GM19463 (cell line): ENCODE data around the gene MAD2L1.

Source experiments
- ATAC-seq: cut with Tn5 transposase; IDR thresholded peaks from one replicate; pipeline ENCODE4 v1.9.1; 2021; ENCODE audit warnings: mild to moderate bottlenecking, moderate library complexity; ENCODE audit not compliant: unreplicated experiment

MAD2L1 gene

DNA sequence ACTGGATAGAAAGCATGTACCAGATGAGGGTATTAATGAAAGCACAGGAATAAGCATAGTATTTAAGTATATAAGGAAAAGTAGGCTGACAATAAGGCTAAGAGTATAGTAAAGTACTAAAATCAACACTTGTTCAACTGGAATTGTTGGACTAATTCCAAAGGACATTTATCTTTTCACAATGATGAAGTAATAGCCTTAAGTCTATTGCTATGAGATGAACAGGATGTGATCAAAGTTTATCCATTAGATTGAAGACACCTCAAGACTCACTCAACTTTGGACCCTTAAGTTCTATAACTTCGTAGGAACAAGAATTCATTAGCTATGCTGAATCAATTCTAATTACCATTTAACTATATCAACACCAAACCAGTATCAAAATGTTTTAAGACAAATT lies 7.6 kb downstream of the MAD2L1 start:
- ATAC-seq = no peak

DNA sequence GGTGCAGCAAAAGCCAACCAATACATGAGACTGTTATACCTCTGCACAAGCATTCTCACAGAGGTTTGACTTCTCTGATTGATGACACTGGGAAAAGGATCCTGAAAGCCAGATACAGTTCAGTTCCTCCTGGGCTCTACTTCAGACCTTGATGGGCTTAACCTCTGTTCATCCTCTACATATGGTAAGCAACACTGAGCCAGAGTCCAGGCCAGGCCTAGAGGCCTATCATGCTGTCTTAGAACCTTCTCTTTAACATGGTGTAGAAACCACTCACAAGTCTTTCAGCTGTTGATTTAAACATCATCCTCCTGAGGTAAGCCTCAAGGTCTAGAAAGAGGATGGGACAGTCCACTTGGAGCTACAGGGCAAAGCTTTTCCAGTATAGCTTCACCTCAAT lies 9.2 kb downstream of the MAD2L1 start:
- ATAC-seq = no peak

DNA sequence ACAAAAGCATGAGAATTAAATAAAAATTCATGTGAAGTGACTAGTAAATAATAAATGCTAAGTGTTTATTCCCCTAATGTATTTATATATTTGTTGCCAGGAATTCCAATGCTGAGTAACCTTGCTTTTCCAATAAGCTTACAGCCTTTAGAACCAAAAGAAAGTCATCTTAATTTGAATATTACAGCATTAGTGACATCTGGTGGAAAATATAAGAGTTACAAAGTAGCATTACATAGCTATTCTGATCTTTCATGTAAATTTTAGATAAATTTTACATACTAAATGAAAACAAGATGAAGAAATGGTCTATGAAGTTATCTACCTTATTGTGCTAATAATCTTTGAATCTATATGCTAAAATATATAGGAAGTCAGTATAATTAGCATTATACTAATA lies 10.4 kb downstream of the MAD2L1 start:
- no peak for ATAC-seq

DNA sequence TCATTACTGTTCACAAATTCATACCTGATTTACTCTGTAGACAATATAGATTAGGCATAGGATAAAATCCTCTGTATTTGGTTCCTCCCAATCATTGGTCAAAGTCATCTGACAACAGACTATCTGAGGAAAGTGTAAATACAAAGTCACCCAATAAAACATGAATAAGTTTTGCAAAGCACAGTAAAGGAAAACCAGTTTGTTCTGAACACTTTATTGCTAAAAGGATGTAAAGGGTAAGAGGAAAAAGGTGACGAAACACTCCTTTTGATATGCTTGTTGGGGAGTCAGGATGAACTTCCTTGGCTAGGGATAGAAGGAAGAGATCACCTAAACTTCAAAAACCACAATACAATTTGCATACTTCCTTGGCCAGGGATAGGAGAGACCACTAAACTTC lies 10.9 kb downstream of the MAD2L1 start:
- ATAC-seq = no peak

GRCh38 chr4:120055162-120055561 lies 11.5 kb downstream of the MAD2L1 start:
- no peak for ATAC-seq

DNA sequence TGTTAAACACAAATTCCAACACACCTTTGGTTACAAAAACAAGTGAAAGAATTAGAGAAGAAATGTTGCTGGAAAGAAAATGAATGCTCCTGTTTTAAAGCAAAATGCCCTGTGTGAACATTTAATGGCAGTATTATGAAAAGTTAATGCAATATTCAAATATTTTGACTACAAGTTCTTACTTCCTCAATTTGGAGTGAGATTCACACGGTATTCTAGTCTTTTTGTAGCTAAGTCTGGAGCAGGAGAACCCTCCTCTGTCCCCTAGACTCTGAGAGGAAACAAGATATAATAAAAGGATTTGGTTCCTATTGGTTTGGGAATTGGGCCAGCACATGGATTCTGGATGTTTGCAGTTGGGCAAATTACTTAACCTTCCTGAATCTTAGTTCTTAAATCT lies 12.7 kb downstream of the MAD2L1 start:
- ATAC-seq = peak; percentile 42

- no peak for ATAC-seq
These were observed 13.8 kb downstream of the MAD2L1 start for GRCh38 chr4:120052856-120053255.

- no peak for ATAC-seq
These were observed 15.4 kb downstream of the MAD2L1 start for GRCh38 chr4:120051253-120051652.

- ATAC-seq = peak; percentile 91
These were observed 16.7 kb downstream of the MAD2L1 start for GRCh38 chr4:120049732-120050494.

DNA sequence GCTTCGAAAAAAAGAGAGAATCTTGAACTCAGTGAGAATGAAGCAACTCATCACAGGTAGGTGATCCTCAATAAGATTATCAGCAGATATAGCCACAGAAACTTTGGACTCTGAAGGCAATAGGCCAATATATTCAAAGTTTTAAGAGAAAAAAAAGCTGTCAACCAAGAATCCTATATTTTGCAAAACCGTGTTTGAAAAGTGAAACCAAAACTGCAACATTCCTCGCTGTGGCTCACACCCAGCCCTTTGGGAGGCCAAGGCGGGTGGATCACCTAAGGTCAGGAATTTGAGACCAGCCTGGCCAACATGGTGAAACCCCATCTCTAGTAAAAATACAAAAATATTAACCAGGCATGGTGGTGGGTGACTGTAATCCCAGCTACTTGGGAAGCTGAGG lies 22.8 kb downstream of the MAD2L1 start:
- no peak for ATAC-seq

- ATAC-seq = no peak
These were observed 29.2 kb downstream of the MAD2L1 start for GRCh38 chr4:120037411-120037810.

DNA sequence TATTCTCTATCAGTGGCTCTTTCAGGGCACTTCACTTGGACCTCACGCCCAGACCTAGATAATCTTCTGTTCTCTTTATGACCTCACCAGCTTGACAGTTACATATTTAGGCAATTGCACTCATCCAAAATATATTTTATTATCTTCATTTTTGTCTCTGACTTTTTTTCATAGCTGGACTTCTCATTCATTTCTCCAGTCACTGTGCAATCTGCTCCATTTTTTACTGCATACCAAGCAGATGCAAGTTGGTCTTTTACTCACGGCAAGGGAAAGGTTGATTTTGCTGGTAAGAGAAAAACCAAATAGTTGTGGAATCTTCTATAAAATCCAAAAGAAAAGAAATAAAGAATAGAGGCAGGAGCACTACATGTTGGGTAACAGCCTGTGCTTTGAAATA lies 31.7 kb downstream of the MAD2L1 start:
- ATAC-seq = no peak

DNA sequence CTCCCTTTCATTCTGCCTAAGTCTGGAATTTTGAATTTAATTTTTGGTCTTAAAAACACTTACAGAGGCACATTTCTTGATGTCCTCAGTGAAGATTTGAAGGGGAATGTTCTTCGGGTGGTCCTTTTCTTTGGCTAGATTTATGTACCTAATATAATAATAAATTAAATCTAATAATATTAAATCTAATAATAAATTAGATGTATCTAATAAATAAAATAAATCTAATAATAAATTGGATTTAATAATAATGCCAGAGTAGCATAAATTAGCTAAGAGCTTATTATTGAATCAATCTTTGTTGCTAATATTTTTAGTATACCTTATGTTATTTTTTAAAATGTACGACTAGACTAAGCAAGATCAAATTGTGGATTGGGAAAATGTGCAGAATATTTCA lies 39.8 kb downstream of the MAD2L1 start:
- no peak for ATAC-seq

- ATAC-seq = no peak
These were observed 41.1 kb downstream of the MAD2L1 start for GRCh38 chr4:120025516-120025915.

GRCh38 chr4:120018786-120019185 lies 47.9 kb downstream of the MAD2L1 start:
- no peak for ATAC-seq

GRCh38 chr4:120017939-120018692 lies 48.5 kb downstream of the MAD2L1 start:
- ATAC-seq = no peak

DNA sequence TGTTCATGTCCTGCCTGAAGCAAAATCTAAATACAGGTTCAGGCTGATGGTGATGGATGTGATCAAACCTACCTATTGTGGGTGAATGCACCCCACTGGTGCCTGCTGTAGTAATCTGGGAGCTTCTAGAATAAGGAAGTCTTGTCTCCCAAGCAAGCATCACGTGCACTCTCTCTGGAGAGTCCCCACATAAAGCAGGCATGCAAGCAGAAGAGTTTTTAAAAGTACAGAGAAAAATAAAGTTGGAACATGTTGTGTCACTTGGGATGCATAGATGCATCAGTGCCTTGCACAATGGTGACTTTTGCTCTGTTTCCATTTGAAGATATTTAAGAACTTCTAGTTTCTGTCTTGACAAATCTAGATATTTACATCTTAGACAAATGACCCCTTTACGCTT lies 54.9 kb downstream of the MAD2L1 start:
- ATAC-seq = no peak

DNA sequence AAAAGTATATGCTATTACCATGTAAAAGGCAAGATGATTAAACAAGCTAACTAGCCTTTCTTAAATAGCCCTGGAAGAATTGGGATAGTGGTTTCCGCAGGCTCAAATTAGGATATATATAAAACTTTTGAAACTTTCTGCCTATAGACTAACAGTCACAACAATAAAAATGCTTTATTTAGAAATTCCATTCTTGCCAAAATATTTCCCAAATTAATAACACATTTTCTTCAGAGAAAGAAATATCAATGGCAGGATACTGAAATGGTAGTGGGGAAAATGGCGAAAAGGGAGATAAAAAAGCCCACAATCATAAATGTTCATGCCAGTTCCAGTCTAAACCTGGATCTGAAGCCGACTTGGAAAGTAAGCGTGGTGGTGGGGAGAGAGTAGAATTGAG lies 56.0 kb downstream of the MAD2L1 start:
- no peak for ATAC-seq

DNA sequence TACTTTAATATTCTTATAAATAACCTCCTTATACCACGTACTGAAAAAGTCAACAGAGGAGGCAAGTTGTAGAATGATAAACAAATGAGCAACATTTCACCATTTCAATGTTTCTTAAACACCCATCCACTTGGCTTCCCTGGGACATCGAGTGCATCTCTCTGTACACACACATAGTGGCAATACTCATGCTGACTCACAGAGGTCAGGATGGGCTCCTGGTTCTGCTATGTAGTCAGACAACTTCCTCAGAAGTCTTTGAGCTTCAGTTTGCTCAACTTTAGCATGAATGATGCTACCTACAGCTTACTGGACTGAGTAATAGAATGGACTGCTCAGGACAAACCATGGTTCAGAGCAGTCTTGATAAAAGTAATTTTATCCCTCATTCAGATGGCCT lies 56.9 kb downstream of the MAD2L1 start:
- ATAC-seq = no peak

- no peak for ATAC-seq
These were observed 57.7 kb downstream of the MAD2L1 start for GRCh38 chr4:120008957-120009356.

- ATAC-seq = no peak
These were observed 58.7 kb downstream of the MAD2L1 start for GRCh38 chr4:120007896-120008436.

- ATAC-seq = no peak
These were observed 59.3 kb downstream of the MAD2L1 start for GRCh38 chr4:120007191-120007871.
